ENCODE data around the gene OR1L6. TPM values are rescaled to one million over a fixed set of nuclear protein-coding genes. Genes with fewer than 3 reads are reported as not detected.

OR1L6 gene
- total and polyA plus RNA-seq, 12 donors = not detected

- intact Hi-C loops (cut with DNase I) = no loop called here
- Histone ChIP-seq H3K27me3 (no peaks in the 10 kb centered on the region), H3K4me1 (no peaks in the 10 kb centered on the region), H3K4me3 (no peak overlapping the region), H3K9me3 (no peaks in the 10 kb centered on the region), H3K27ac (no peak overlapping the region), H3K36me3 (no peaks in the 10 kb centered on the region)
- ATAC-seq = no peak
- DNase-seq = no peak
- TF ChIP-seq CTCF (IDR thresholded peaks at IDR 0.05) = no peak
Observed at GRCh38 chr9:122785269-122785668, 43.2 kb downstream of the OR1L6 start.

GRCh38 chr9:122786338-122786737, 44.2 kb downstream of the OR1L6 start:
- TF ChIP-seq CTCF (IDR thresholded peaks at IDR 0.05) = no peak
- intact Hi-C loops (cut with DNase I) = no loop called here
- ATAC-seq = no peak
- no peaks in the 10 kb centered on the region for H3K36me3 ChIP-seq
- no peak for DNase-seq
- no peaks in the 10 kb centered on the region for H3K27me3 ChIP-seq
- H3K4me1 ChIP-seq = no peaks in the 10 kb centered on the region
- WGBS, 2 donors = 79 to 90% methylated on average over 4 of the region's 4 CpGs
- no peaks in the 10 kb centered on the region for H3K9me3 ChIP-seq
- H3K4me3 ChIP-seq = no peak overlapping the region
- H3K27ac ChIP-seq = no peak overlapping the region

GRCh38 chr9:122788831-122789230, 46.7 kb downstream of the OR1L6 start, which contains the start of gene OR5C1:
OR5C1 (plus strand) TSS chr9:122788933; CDS start chr9:122788933, 0 bp downstream.
- no peaks in the 10 kb centered on the region for H3K4me1 ChIP-seq
- TF ChIP-seq CTCF (IDR thresholded peaks at IDR 0.05) = no peak
- ATAC-seq (no peak), DNase-seq (no peak)
- H3K36me3 ChIP-seq = no peaks in the 10 kb centered on the region
- no peak within 1 kb of the TSS for H3K27ac ChIP-seq
- no peak within 1 kb of the TSS for H3K4me3 ChIP-seq
- no peaks in the 10 kb centered on the region for H3K27me3 ChIP-seq
- intact Hi-C loops (cut with DNase I) = no loop called here
- 94 to 95% methylated on average over 12 of the region's 12 CpGs for WGBS, 2 donors
- H3K9me3 ChIP-seq = no peaks in the 10 kb centered on the region

- WGBS, 2 donors = 94% methylated on average over 28 of the region's 28 CpGs
- ATAC-seq (no peak), DNase-seq (no peak)
- intact Hi-C loops (cut with DNase I) = loop anchor here in 1 of 10 donors (10.0 kb wide), 1 partner anchor 305 kb away; no protein-coding TSS in a partner anchor
- H3K4me1 ChIP-seq = no peaks in the 10 kb centered on the region
- H3K36me3 ChIP-seq = no peaks in the 10 kb centered on the region
- H3K27ac ChIP-seq = no peak overlapping the region
- no peaks in the 10 kb centered on the region for H3K27me3 ChIP-seq
- no peaks in the 10 kb centered on the region for H3K9me3 ChIP-seq
- H3K4me3 ChIP-seq = no peak overlapping the region
- TF ChIP-seq CTCF (IDR thresholded peaks at IDR 0.05) = no peak
Observed at GRCh38 chr9:122789256-122790046, 47.3 kb downstream of the OR1L6 start.
